Astrocyte (in vitro differentiated cells and primary cell): ENCODE data around the gene SLC6A7. TPM values are rescaled to one million over a fixed set of nuclear protein-coding genes. Genes with fewer than 3 reads are reported as not detected.

Source experiments
- DNase-seq: peaks from one replicate; pipeline ENCODE4 v3.0.0-alpha.2; 2010; ENCODE audit warnings: low read depth
- FAIRE-seq: peaks from 2 replicates; lab custom pipeline; 2011; peaks lifted over from hg19 to GRCh38; lab: Jason Lieb, UNC
- H2AFZ ChIP-seq: 2 replicates; pipeline ENCODE4 v1.6.0; 2012; ENCODE audit warnings: low read depth, low read length, inconsistent platforms
- H3K27ac ChIP-seq: 2 replicates; pipeline ENCODE4 v1.5.1; 2011; ENCODE audit warnings: low read depth, low read length, inconsistent platforms
- H3K27me3 ChIP-seq: 2 replicates; pipeline ENCODE4 v1.6.0; 2011; ENCODE audit warnings: low read length, inconsistent platforms; ENCODE audit not compliant: insufficient read depth
- H3K36me3 ChIP-seq: 2 replicates; pipeline ENCODE4 v1.5.1; 2011; ENCODE audit warnings: low read length, inconsistent platforms; ENCODE audit not compliant: insufficient read depth
- H3K4me1 ChIP-seq: 2 replicates; pipeline ENCODE4 v1.5.1; 2011; ENCODE audit warnings: low read length, inconsistent platforms; ENCODE audit not compliant: insufficient read depth
- H3K4me2 ChIP-seq: 2 replicates; pipeline ENCODE4 v1.6.0; 2012; ENCODE audit warnings: low read length, inconsistent platforms
- H3K4me3 ChIP-seq: 2 replicates; pipeline ENCODE4 v1.5.1; 2011; ENCODE audit warnings: low read depth, mild to moderate bottlenecking, low read length, inconsistent platforms; ENCODE audit not compliant: insufficient read depth
- H3K79me2 ChIP-seq: 2 replicates; pipeline ENCODE4 v1.6.0; 2012; ENCODE audit warnings: mild to moderate bottlenecking, low read length, inconsistent platforms; ENCODE audit not compliant: insufficient read depth
- H3K9ac ChIP-seq: 2 replicates; pipeline ENCODE4 v1.6.0; 2012; ENCODE audit warnings: mild to moderate bottlenecking, low read length, inconsistent platforms
- H3K9me3 ChIP-seq: 2 replicates; pipeline ENCODE4 v1.5.1; 2012; ENCODE audit warnings: low read depth, mild to moderate bottlenecking, low read length, inconsistent platforms; ENCODE audit not compliant: insufficient read depth
- H4K20me1 ChIP-seq: 2 replicates; pipeline ENCODE4 v1.6.0; 2012; ENCODE audit warnings: low read length, inconsistent platforms; ENCODE audit not compliant: insufficient read depth
- H3K27ac Mint-ChIP-seq: one replicate; pipeline ENCODE4 v1.8.0; 2021; ENCODE audit warnings: mild to moderate bottlenecking, mixed read lengths; ENCODE audit not compliant: unreplicated experiment
- H3K27me3 Mint-ChIP-seq: one replicate; pipeline ENCODE4 v1.8.0; 2021; ENCODE audit warnings: low read depth, mixed read lengths; ENCODE audit not compliant: unreplicated experiment
- H3K36me3 Mint-ChIP-seq: one replicate; pipeline ENCODE4 v1.8.0; 2021; ENCODE audit warnings: low read depth, mixed read lengths; ENCODE audit not compliant: unreplicated experiment
- H3K4me1 Mint-ChIP-seq: one replicate; pipeline ENCODE4 v1.8.0; 2021; ENCODE audit warnings: low read depth, mixed read lengths; ENCODE audit not compliant: unreplicated experiment
- H3K4me3 Mint-ChIP-seq: one replicate; pipeline ENCODE4 v1.8.0; 2021; ENCODE audit warnings: mild to moderate bottlenecking, moderate library complexity, mixed read lengths; ENCODE audit not compliant: unreplicated experiment
- H3K9me3 Mint-ChIP-seq: one replicate; pipeline ENCODE4 v1.8.0; 2021; ENCODE audit warnings: mild to moderate bottlenecking, mixed read lengths; ENCODE audit not compliant: unreplicated experiment
- EZH2 ChIP-seq: IDR thresholded peaks from 2 replicates; pipeline ENCODE4 v1.6.1; 2012; ENCODE audit warnings: mild to moderate bottlenecking, low read length, inconsistent platforms; ENCODE audit not compliant: insufficient read depth
- total RNA-seq: library from RNA; stranded (reverse); gene quantifications from 2 replicates; pipeline ENCODE4 v1.2.1, GENCODE V29; 2021
- TF ChIP-seq, protein P1 (sequence below): IDR thresholded peaks from 2 replicates; pipeline ENCODE4 v1.5.1; 2011; ENCODE audit warnings: low read depth, mild to moderate bottlenecking, inconsistent platforms, low read length, moderate library complexity; ENCODE audit not compliant: insufficient read depth

SLC6A7 gene
- total RNA-seq, 1 donor from 2014 or later = not detected

DNA sequence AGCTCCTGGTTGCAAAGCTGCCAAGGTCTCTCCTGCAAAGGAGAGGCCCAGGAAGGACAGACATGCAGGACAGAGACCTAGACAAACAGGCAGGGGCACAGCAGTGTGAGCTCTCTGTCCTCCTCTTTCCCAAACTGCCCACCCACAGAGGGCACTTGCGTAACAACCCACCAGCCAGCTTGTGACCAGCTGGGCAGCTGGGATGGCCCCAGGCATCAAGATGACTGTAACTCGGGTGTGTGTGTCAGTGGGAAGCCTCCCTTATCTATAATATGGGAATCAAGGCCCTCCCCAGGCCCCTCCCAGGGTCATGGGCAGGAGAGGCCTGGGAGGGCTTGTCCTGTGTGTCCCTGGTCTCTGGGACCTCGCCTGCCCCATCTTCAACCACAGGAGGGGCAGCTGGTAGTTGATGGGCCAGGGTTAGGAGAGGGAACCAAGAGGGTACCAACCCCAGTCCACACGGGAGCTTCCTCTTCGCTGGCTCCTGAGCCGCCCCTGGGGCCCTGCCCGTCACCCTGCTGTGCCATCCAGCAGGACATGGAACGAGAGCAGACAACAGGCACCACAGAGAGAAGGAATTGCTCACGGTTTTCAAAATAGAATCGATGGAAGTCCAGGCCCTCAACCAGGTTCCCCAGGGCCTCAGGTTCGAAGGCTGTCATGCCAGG lies 37.9 kb downstream of the SLC6A7 start:
- FAIRE-seq (no peak), DNase-seq (no peak)
- no peaks in the 10 kb centered on the region for H4K20me1 ChIP-seq
- H2AFZ ChIP-seq = no peak overlapping the region
- H3K4me3 ChIP-seq = no peak overlapping the region
- Mint-ChIP-seq H3K27ac (no peak overlapping the region), H3K4me3 (no peak overlapping the region), H3K36me3 (no peaks in the 10 kb centered on the region), H3K9me3 (no peaks in the 10 kb centered on the region), H3K4me1 (peaks cover 7% of the 10 kb centered on the region), H3K27me3 (peaks cover 23% of the 10 kb centered on the region)
- no peak overlapping the region for H3K27ac ChIP-seq
- TF ChIP-seq, protein P1, sequence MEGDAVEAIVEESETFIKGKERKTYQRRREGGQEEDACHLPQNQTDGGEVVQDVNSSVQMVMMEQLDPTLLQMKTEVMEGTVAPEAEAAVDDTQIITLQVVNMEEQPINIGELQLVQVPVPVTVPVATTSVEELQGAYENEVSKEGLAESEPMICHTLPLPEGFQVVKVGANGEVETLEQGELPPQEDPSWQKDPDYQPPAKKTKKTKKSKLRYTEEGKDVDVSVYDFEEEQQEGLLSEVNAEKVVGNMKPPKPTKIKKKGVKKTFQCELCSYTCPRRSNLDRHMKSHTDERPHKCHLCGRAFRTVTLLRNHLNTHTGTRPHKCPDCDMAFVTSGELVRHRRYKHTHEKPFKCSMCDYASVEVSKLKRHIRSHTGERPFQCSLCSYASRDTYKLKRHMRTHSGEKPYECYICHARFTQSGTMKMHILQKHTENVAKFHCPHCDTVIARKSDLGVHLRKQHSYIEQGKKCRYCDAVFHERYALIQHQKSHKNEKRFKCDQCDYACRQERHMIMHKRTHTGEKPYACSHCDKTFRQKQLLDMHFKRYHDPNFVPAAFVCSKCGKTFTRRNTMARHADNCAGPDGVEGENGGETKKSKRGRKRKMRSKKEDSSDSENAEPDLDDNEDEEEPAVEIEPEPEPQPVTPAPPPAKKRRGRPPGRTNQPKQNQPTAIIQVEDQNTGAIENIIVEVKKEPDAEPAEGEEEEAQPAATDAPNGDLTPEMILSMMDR = no peak
- TF ChIP-seq EZH2 = no peak
- no peaks in the 10 kb centered on the region for H3K4me1 ChIP-seq
- H3K27me3 ChIP-seq = no peaks in the 10 kb centered on the region
- H3K9ac ChIP-seq = no peak overlapping the region
- no peak overlapping the region for H3K4me2 ChIP-seq
- H3K9me3 ChIP-seq = no peaks in the 10 kb centered on the region
- no peaks in the 10 kb centered on the region for H3K36me3 ChIP-seq
- no peaks in the 10 kb centered on the region for H3K79me2 ChIP-seq

DNA sequence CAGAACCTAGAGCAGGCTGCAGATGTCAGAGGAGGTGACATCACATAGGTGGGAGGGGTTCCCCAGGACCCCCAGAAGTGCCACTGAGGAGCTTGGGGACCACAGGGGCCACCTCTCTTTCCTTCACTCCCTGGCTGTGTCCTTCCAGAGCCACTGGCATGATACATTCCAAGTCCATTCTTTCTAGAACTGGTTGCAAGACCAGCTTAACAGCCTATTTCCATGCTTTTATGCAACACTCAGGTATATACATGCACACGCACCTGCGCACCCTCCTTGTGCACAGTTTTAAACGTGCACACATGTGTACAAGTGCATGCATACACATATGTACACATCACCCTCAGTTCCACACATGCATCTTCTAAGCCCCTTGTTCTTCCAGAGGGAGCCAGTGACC lies 39.7 kb downstream of the SLC6A7 start:
- no peak for DNase-seq
- peaks cover 3% of the 10 kb centered on the region for H3K4me1 Mint-ChIP-seq
- H3K27ac Mint-ChIP-seq = no peak overlapping the region

More for the DNA sequence above, 39.7 kb downstream of the SLC6A7 start:
- Histone ChIP-seq H3K79me2 (no peaks in the 10 kb centered on the region), H3K4me3 (no peak overlapping the region), H3K4me1 (no peaks in the 10 kb centered on the region), H3K27me3 (no peaks in the 10 kb centered on the region), H2AFZ (no peak overlapping the region), H3K27ac (no peak overlapping the region), H3K9ac (no peak overlapping the region), H3K4me2 (no peak overlapping the region), H3K9me3 (no peaks in the 10 kb centered on the region), H4K20me1 (no peaks in the 10 kb centered on the region), H3K36me3 (no peaks in the 10 kb centered on the region)
- no peaks in the 10 kb centered on the region for H3K9me3 Mint-ChIP-seq
- no peaks in the 10 kb centered on the region for H3K36me3 Mint-ChIP-seq
- H3K27me3 Mint-ChIP-seq = peaks cover 31% of the 10 kb centered on the region
- TF ChIP-seq, protein P1 = no peak
- TF ChIP-seq EZH2 = no peak
- no peak for FAIRE-seq
- H3K4me3 Mint-ChIP-seq = no peak overlapping the region
